Left cardiac atrium (tissue), 4 donors: Measurements from ENCODE around the gene PSMD13. TPM values are rescaled to one million over a fixed set of nuclear protein-coding genes. Genes with fewer than 3 reads are reported as not detected.
A peak's percentile ranks its signal among the peaks of the same experiment; 100 is the strongest.

Experiments
- ATAC-seq, 2 donors: fragments of 200-7000 bp; cut with Tn5 transposase; one replicate each; pipeline ENCODE4 v1.9.1; 2020; ENCODE audit warnings: mild to moderate bottlenecking in 2 of 2, moderate library complexity in 2 of 2
- DNase-seq: peaks from one replicate; pipeline ENCODE4 v3.0.0-alpha.2; 2020
- intact Hi-C, 2 donors: fragments of 100-400 bp; cut with DNase I; formaldehyde crosslinking; loops; one replicate each; pipeline versions ENCODE4 v1.14.1 to v1.15.1; 2022 to 2023
- total RNA-seq, 2 donors: library from RNA; stranded (reverse); fragmentation: NEBNext Ultra II Directional; extraction: Animal tissue kit (Norgen Biotek cat#: 25700); gene quantifications; one replicate each; pipeline ENCODE4 v1.2.1, GENCODE V29; 2021
- donor health status: DM: no; HTN: yes; CAD: no.
- donor health status: DM: no; HTN: yes; CAD: no; lungs with severe emphysema.
- donor health status: DM: yes; HTN: yes; CAD: no.
- donor health status: Dilated cardiomyopathy.

The PSMD13 gene
- total RNA-seq, 2 donors from 2014 or later = 75.5 to 87.3 TPM

DNA sequence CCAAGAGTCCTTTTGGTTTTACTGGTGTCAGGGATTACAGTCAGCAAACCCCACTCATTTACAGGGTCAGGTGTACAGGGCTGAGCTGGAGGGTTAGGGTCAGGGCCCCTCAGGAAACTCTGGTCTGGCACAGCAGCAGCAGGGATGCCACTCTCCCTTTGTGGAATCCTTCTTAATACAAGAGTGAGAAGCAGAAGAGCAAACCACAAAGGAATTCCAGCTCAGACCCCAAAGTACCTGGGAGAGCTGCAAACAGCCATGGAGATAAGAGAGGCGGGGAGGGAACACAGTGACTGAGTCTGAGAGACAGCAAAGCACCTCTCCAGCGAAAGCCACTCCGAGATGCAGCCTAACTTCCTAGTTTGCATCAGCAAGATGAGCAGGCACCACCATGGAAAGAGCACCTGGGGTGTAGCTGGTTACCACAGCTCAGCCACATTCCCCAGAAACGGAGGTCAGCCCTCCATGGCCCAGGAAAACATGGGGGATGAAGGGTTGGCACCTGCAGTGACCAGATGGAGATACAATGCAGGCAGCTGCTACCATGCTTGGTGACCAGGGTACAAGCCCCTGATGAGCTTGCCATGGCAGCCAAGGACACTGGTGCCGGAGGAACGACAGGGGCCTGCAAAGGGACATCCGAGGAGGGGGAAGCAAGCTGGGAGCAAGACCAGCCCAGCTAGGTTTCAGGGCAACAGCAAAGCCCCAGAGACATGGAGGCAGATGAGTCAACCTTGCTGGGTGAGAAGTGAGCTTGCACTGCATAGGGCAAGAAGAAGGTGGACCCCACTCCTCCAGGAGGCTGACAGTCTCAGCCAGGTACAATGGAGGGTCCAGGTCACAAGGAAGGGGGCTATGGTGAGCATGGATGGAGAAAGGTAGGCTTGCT is 33.5 kb upstream of the PSMD13 start:
- no peak for ATAC-seq
- intact Hi-C loops = no loop called here
- no peak for DNase-seq

DNA sequence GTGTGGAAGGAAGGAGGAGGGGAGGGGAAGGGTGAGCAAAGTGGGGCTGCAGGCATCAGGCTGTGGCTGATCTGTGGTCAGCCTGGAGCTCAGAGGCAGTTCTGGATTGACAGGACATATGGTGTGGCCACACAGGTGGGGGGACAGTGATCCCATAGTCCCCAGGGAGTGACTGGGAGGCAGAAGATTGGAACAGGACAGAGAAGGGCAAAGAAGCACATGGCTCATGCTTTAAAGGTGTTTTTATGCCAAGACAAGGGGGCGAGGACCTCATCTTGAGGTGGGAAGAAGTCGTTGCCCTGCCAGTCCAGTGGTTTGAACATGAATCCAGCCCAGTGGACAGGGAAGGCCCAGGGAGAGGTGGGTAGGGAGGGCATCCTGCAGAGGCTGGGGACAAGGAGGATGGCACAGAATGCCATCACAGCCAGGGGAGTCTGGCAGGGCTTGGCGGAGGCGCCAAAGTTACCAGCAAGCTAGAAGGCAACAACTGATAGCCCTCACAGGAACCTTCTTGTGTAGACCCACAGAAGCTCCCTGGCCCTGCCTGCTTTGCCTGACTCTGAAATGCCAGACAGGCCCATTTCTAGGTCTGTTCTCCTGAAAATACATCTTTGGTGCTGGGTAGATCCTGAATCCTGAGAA is 32.7 kb upstream of the PSMD13 start:
- no peak for ATAC-seq
- intact Hi-C loops = no loop called here
- DNase-seq = no peak

DNA sequence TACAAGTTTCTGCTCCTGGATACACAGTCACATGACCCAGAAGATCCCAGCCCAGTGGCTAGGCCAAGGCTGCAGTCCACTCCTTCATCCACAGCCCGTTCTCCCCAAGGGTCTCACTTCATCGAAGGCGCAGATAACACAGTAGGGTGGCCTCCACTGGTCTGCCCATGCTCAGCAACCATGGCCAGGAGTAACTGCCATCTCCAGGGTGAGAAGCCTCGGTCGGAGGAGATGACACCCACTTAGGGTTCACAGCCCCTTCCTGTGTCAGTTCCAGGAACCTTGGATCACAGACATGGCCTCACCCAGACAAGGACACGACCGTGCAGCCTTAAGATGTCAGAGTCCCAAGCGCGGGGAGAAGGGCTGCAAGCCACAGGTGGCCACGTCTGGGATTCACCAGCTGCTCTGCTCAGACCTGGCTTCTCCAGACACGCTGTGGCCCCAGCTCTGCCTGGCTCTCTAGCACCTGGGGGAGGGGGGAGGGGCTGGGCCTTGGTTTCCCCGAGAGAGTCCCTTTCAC is 32.1 kb upstream of the PSMD13 start:
- DNase-seq = no peak
- ATAC-seq = no peak
- intact Hi-C loops = loop anchor here in 1 of 2 donors (5.0 kb wide), 1 partner anchor 103 kb away; the partner anchor contains the start of gene IFITM2

DNA sequence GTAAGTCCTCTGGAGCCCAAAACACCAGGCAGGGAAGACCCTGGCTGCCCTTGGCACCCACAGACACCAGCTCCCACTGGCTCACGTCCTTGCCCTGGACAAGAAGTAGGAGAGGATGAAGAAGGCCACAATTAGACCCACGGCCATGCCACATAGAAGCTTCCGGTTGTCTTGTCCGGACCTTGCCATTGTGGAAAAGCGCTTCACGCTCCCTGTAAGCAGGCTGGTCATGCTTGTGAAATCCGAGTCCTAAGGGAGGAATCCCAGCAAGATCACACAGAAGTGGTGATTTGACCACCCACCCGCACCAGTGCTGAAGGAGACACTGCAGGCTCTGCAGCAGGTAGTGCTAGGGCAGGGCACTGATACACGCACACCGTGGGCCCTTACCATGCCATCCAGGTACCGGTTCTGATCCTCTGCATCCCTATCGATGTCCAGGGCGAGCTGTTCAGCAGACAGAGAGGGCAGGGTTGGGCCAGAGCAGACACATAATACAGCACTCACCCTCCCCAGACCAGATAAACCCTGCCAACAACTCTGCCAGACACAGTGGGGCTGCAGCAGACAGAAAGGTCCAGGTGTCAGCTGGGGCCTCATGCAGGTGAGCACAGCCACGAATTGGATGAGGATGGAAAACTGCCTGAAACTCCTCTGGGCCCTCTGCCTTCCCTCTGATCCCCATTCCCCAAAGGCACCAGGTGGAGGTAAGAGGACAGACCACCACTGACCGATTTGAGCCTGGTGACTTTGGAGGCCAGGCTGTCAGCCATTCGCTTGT is 31.4 kb upstream of the PSMD13 start:
- intact Hi-C loops = loop anchor here in 1 of 2 donors (5.0 kb wide), 1 partner anchor 102 kb away; the partner anchor contains the start of gene IFITM2
- ATAC-seq = no peak
- no peak for DNase-seq

DNA sequence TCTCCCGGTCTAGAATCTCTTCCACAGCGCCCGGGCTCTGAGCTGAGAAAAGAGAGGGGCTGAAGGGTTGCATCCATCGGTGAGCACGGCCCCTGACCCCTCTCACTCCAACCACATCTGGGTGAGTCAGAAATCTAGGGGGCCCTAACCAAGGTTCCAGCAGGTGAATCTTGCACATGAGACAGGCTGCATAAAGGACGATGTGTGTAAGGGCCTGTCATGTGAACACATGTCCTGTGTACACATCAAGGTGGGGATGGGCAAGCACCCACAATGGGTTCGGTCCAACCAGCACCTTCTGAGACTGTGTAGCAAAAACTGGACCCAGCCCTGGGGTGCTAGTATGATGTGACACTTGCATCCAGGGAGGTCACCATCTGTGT is 30.8 kb upstream of the PSMD13 start:
- intact Hi-C loops = loop anchor here in 1 of 2 donors (5.0 kb wide), 1 partner anchor 101 kb away; the partner anchor contains the start of gene IFITM2
- ATAC-seq = no peak
- DNase-seq = no peak

DNA sequence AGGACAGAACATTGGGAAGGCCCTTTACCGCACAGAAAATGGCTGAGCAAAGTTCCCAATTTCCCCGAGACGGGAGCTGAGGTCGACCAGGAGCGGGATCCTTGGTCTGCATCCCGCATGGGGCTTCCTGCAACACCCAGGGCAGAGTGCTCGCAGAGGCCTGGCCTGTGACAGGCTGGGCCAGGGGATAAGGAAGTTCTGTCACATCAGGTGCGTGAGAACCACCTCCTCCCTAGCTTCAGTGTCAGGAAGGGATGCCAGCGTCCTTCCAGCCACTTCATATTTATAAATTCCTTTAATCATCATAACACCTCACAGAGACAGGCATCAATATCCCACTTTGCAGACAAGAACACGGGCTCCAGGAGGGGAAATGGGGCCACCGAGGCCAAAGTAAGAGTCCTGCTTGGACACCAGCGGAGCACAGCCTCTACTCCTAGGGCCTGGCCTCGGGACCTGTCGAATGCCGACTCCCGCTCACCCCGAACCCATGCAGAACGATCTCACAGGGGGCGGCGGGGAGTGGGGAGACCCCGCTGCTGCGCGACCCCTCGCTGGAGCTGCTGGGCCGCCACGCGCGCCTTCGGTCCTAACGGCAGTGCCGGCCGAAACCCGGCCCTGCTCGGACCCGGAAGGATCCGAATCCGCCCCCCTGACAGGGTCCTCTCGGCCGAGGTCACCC is 30.1 kb upstream of the PSMD13 start:
- intact Hi-C loops = loop anchor here in 1 of 2 donors (5.0 kb wide), 1 partner anchor 101 kb away; the partner anchor contains the start of gene IFITM2
- ATAC-seq (peak in 1 of 2 donors; percentile 29), DNase-seq (peak; percentile 43)

DNA sequence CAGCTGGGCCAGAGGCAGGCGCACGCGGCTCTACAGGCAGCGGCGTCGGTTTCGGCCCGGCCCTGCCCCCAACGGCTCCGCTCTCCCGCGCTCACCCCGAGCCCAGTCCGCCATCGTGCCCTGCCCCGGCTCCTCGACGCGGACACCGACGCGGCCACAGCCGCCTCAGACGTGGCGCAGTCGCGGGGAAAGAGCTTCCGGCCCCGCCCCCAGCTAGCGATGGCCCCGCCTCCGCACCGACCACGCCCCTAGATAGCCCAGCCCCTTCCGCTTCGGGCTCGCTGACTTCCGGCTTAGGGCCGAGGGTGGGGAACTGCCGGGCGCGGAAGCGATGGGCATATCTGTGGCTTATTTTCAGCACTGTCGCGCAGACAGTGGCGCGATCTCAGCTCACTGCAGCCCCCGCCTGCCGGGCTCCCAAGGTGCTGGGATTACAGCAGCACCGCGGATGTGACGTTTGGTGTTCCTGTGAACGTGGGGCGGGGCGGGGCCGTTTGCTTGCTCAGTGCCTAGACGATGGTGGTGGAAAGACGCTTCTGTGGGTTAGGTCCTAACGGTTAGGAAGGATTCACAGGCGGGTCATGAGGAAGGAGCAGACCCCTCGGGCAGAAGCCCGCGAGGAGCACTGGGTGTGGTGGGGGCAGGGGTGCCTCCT is 29.4 kb upstream of the PSMD13 start, which contains the start of the genes BET1L and RIC8A:
TSS of gene BET1L (minus strand) at position 192 of the 655 bp plus-strand sequence. CDS start at position 114, 78 bp downstream.
TSS of gene RIC8A (plus strand) at position 501 of the 655 bp plus-strand sequence. CDS start 1,147 bp downstream, outside the sequence.
- intact Hi-C loops = loop anchor here in 1 of 2 donors (5.0 kb wide), 1 partner anchor 100 kb away; the partner anchor contains the start of gene IFITM2
- ATAC-seq = peak; percentile 91 to 92
- peak; percentile 97 for DNase-seq

DNA sequence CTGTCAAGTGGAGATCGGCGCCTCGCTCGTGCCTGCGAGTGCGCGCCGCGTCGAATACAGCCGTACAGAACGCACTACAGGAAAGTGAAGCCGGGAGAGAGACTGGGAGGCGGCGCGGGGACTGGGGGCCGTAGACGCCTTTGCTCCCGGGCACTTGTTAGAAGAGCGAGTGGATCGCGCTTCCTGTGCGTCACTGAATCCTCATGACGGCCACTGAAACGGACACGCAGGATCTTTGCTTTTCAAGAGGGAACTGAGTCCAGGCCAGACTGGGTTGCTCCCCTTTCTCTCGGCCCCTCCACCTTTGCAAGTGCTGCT is 29.0 kb upstream of the PSMD13 start:
- DNase-seq (no peak), ATAC-seq (peak; percentile 6 to 8)
- intact Hi-C loops = loop anchor here in 1 of 2 donors (2.0 to 5.0 kb wide), 2 partner anchors 29 to 99 kb away; partner anchors contain the start of genes IFITM2, PSMD13 and SIRT3

DNA sequence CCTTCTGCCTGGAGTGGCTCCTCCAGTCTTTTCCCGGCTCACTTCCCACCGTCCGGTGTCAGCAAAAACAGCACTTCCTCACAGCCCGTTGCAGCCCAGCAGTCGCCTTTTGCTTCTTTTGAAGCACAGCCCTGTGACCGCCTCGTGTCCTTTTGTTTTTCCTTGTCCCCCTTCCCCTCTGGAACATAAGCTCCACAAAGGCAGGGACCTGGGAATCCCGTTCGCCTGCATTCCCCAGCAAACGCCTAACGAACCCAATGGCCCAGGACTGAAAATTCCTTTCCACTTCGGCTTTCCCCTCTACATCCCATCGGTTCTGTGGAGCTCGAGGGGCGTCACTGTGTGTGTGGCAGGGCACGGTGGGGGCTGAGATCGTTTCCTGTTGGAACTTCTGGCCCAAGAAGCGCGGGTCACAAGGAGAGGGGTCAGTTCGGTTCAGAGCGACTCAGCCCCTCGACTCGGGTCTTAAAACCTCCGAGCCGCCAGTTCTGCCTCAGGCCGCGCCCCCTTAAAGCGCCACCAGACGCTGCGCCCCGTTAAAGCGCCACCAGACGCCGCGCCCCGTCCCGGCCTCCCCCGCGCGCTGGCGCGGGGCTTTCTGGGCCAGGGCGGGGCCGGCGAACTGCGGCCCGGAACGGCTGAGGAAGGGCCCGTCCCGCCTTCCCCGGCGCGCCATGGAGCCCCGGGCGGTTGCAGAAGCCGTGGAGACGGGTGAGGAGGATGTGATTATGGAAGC is 28.4 kb upstream of the PSMD13 start:
- intact Hi-C loops = loop anchor here in 1 of 2 donors (2.0 to 5.0 kb wide), 2 partner anchors 28 to 99 kb away; partner anchors contain the start of genes IFITM2, PSMD13 and SIRT3
- DNase-seq (peak; percentile 87), ATAC-seq (peak; percentile 79 to 81)

DNA sequence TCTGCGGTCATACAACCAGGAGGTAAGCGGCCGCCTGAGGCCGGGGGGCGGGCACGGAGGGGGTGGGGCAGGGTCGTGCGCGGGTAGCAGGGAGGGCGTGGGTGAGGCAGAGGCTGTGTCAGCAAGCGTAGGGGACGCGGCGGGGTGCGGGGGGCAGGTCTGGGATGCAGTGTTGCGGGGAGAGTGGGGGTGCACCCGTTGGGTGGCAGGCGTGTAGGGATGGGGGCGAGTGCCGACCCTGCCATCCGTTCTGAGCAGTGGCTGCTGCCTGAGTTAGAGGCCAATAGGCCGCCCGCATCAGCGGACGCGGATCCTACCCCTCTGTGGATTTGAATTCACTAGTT is 27.9 kb upstream of the PSMD13 start:
- DNase-seq (peak; percentile 61), ATAC-seq (peak in 1 of 2 donors; percentile 2)
- intact Hi-C loops = loop anchor here in 1 of 2 donors (2.0 to 5.0 kb wide), 2 partner anchors 28 to 98 kb away; partner anchors contain the start of genes IFITM2, PSMD13 and SIRT3

DNA sequence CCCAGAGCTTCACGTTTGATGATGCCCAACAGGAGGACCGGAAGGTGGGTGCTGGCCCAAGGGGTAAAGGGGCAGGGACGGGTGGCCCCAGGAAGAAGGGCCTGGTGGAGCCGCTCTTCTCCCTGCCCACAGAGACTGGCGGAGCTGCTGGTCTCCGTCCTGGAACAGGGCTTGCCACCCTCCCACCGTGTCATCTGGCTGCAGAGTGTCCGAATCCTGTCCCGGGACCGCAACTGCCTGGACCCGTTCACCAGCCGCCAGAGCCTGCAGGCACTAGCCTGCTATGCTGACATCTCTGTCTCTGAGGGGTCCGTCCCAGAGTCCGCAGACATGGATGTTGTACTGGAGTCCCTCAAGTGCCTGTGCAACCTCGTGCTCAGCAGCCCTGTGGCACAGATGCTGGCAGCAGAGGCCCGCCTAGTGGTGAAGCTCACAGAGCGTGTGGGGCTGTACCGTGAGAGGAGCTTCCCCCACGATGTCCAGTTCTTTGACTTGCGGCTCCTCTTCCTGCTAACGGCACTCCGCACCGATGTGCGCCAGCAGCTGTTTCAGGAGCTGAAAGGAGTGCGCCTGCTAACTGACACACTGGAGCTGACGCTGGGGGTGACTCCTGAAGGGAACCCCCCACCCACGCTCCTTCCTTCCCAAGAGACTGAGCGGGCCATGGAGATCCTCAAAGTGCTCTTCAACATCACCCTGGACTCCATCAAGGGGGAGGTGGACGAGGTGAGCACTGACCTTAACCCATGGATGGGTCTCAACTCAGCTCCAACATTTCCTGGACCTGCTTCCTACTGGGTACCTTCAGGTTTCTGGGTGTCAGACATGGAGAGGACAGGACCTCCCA is 27.3 kb upstream of the PSMD13 start:
- no peak for DNase-seq
- intact Hi-C loops = loop anchor here in 1 of 2 donors (2.0 to 5.0 kb wide), 2 partner anchors 27 to 98 kb away; partner anchors contain the start of genes IFITM2, PSMD13 and SIRT3
- ATAC-seq = no peak

DNA sequence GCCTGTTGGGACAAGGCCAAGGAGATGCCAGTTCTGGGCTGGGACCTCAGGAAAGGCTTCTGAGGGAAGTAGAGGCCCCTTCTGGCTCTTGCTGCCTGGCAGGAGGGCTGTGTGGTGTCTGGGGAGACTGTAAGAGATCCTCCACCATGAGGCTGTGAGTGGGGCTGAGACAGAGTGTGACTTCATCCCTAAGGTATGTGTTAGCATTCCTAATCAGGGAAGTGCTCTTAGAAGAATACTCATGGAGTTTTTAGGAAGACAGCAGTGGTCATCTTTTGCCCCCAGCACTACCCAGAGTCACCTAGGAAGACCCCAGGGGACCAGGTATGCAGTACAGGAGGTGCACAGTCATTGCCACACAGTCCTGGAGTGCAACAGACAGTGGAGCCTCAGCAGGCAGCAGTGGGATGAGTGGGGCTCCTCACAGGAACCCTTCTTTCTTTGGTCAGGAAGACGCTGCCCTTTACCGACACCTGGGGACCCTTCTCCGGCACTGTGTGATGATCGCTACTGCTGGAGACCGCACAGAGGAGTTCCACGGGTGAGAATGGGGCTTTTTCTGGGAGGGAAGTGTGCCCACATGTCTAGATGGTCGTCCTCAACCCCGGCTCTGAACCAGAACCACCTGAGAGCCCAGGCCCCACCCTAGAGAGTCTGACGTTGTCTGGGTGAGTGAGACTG is 26.5 kb upstream of the PSMD13 start:
- ATAC-seq (no peak), DNase-seq (no peak)
- intact Hi-C loops = no loop called here

DNA sequence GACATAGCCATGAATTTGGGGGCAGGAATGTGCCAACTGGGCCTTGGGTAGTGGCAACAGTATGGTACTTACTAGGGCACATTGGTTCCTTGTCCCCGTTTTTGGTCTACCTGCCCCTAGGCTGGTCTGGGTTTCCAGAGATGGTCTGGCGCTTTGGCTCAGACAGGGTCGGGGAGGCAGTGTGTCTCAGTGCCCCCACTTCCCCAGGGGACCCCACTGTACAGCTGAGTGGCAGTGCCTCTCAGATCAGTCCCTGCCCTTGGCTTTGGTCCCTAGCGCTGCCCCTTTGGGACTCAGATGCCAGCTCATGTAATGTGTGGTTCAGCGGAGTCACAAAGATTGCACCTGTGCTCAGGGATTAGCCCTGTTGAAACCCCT is 26.0 kb upstream of the PSMD13 start:
- DNase-seq = no peak
- intact Hi-C loops = no loop called here
- ATAC-seq = no peak

DNA sequence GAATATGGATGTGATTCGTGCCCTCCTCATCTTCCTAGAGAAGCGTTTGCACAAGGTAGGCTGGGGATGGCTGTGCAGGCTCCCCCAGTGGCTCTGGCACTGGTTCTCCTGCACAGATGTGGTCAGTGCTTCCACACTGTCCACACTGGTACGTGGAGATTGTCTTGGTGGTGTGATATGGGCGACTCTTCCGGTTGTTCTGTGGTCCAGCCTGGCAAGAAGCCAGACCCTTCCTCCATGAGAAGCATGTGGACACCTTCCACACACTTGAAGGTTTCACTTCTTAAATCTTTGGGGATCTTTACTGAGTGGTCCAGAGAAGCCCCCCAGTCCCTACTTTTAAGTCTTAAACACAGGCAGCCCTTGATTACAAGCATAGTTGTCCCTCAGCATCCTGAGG is 25.5 kb upstream of the PSMD13 start:
- ATAC-seq (no peak), DNase-seq (no peak)
- intact Hi-C loops = no loop called here

DNA sequence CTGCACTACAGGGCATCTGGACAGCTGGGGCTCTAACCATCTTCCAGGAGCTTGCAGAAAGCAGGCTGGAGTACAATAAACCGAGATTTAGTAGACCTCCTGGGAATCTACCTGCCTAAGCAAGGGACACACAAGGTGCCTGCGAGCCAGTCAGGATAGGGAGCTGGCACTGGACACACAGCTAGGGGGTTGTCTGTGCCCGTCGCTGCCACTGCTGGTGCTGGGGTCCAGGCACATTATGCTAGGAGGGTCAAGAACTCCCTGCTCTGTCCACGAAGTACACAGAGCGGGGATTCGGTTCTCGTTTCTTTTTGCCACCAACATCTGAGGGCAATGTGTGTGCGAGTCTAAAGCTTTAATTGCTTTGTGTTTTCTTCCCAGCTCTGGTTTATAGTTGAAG is 25.0 kb upstream of the PSMD13 start:
- intact Hi-C loops = no loop called here

More for the DNA sequence above, 25.0 kb upstream of the PSMD13 start:
- DNase-seq (no peak), ATAC-seq (no peak)
